ENCODE measurements around the gene PLOD1. TPM values are rescaled to one million over a fixed set of nuclear protein-coding genes. Genes with fewer than 3 reads are reported as not detected.

PLOD1 gene
- total and polyA plus RNA-seq, 2 of the 13 experiments (the other 11 are each of a cell fraction or from before 2014, with no cell fraction given): 70.1 to 318 TPM

- TF ChIP-seq BATF2 (CRISPR knock-in tag; IDR thresholded peaks at IDR 0.05): no peak
- no peak for TF ChIP-seq IRF9 (CRISPR knock-in tag; IDR thresholded peaks at IDR 0.05; ENCODE audit: borderline replicate concordance)
- 0 out of 2 replicates have a peak, but pooled peaks have one; percentile 18 for TF ChIP-seq ZFP91 (CRISPR knock-in tag; IDR thresholded peaks at IDR 0.05; ENCODE audit: borderline replicate concordance)
- no peak for TF ChIP-seq CENPBD1 (CRISPR knock-in tag; IDR thresholded peaks at IDR 0.05; ENCODE audit: borderline replicate concordance, low read depth)
- no peak for TF ChIP-seq ZMYM4 (CRISPR knock-in tag; IDR thresholded peaks at IDR 0.05)
- no peak for TF ChIP-seq ZFP36 (IDR thresholded peaks at IDR 0.05; ENCODE audit: borderline replicate concordance, low read depth, low read length, partially characterized antibody)
- TF ChIP-seq NR2F2 (IDR thresholded peaks at IDR 0.05; ENCODE audit: borderline replicate concordance, low read depth): no peak
- no peak for TF ChIP-seq SIX1 (CRISPR knock-in tag; IDR thresholded peaks at IDR 0.05; ENCODE audit: borderline replicate concordance)
- no peak for TF ChIP-seq TOE1 (CRISPR knock-in tag; IDR thresholded peaks at IDR 0.05)
- no peak for TF ChIP-seq ZNF296 (CRISPR knock-in tag; conservative IDR thresholded peaks at IDR 0.05)
- no peak for TF ChIP-seq ZNF773 (CRISPR knock-in tag; IDR thresholded peaks at IDR 0.05; ENCODE audit: borderline replicate concordance)
- peak; percentile 24; the same call in 1 of the 2 replicates for TF ChIP-seq ZKSCAN8 (CRISPR knock-in tag; IDR thresholded peaks at IDR 0.05; ENCODE audit: borderline replicate concordance)
- no peak; the same call in 1 of the 2 replicates for TF ChIP-seq PITX1 (CRISPR knock-in tag; IDR thresholded peaks at IDR 0.05)
- no peak for TF ChIP-seq ZNF33B (CRISPR knock-in tag; IDR thresholded peaks at IDR 0.05)
- 0 out of 2 replicates have a peak, but pooled peaks have one; percentile 14 for TF ChIP-seq KDM6A (CRISPR knock-in tag; IDR thresholded peaks at IDR 0.05; ENCODE audit: low read depth)
- TF ChIP-seq FOXA1 (IDR thresholded peaks at IDR 0.05): no peak
- TF ChIP-seq FOXA1 (CRISPR knock-in tag; IDR thresholded peaks at IDR 0.05): no peak
- TF ChIP-seq NR1H2 (CRISPR knock-in tag; IDR thresholded peaks at IDR 0.05; ENCODE audit: borderline replicate concordance, low read depth): no peak
- TF ChIP-seq ZNF816 (CRISPR knock-in tag; IDR thresholded peaks at IDR 0.05; ENCODE audit: borderline replicate concordance): 0 out of 2 replicates have a peak, but pooled peaks have one; percentile 36
- no peak for TF ChIP-seq ZNF276 (CRISPR knock-in tag; IDR thresholded peaks at IDR 0.05; ENCODE audit: low read depth)
- no peak for TF ChIP-seq FIP1L1 (IDR thresholded peaks at IDR 0.05; ENCODE audit: borderline replicate concordance, insufficient read depth, low read depth, low read length)
- TF ChIP-seq ZNF124 (CRISPR knock-in tag; IDR thresholded peaks at IDR 0.05): 0 out of 2 replicates have a peak, but pooled peaks have one; percentile 25
- TF ChIP-seq ZFP41 (CRISPR knock-in tag; IDR thresholded peaks at IDR 0.05; ENCODE audit: borderline replicate concordance): no peak
- TF ChIP-seq PHF5A (CRISPR knock-in tag; IDR thresholded peaks at IDR 0.05; ENCODE audit: low read depth, unreplicated experiment): no peak
- no peak for TF ChIP-seq GTF3A (CRISPR knock-in tag; conservative IDR thresholded peaks at IDR 0.05)
Observed at GRCh38 chr1:11927866-11928592, 6.5 kb upstream of the PLOD1 start (continued).
